Posterior cingulate gyrus (tissue), 11 donors: ENCODE measurements around the gene TSPAN31.
A peak's percentile ranks its signal among the peaks of the same experiment; 100 is the strongest.

Experiments
- DNase-seq, 10 donors: peaks; one replicate each; pipeline versions ENCODE4 v3.0.0 to v3.0.0-alpha.2; 2020 to 2021; ENCODE audit warnings: mixed read lengths in 3 of 10
- intact Hi-C: fragments of 100-400 bp; cut with DNase I; formaldehyde crosslinking; loops from one replicate; pipeline ENCODE4 v1.15.1; 2023

TSPAN31 gene

DNA sequence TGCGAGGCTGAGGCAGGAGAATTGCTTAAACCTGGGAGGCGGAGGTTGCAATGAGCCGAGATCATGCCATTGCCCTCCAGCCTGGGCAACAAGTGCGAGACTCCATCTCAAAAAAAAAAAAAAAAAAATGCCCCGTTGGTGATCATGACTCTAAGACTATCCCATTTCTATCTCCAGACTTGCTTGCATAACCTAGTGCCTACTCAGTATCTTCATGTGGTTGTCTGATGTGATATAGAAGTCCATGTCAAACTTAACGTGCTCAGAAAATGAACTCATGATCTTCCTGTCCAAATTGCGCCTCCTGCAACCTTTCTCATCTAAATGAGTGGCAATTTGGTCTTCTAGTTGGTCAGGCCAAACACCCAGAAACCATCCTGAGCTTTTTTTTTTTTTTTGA is 33.1 kb downstream of the TSPAN31 start:
- intact Hi-C loops, result no loop called here
- DNase-seq, result no peak

DNA sequence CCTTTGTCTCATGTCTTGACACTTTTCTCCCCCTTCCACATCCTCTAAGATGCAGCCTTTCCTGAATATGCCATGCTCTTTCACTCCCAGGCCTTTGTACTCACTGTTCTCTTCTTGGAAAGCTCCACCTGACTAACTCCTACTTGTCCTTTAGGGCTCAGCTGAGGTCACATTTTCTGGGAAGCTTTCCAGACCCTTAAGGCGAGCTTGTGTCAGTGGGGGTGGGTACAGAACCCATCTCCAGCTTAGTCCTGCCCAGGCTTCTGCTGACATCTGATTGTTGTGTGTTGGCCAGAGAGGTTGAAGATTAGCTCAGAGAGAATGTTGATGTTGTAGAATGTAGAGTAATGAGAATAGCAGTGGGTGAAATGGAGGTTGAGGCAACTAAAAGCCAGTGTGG is 34.9 kb downstream of the TSPAN31 start:
- no peak for DNase-seq
- intact Hi-C loops, result loop anchor here (5.0 kb wide), 1 partner anchor 123 kb away; no protein-coding TSS in a partner anchor

DNA sequence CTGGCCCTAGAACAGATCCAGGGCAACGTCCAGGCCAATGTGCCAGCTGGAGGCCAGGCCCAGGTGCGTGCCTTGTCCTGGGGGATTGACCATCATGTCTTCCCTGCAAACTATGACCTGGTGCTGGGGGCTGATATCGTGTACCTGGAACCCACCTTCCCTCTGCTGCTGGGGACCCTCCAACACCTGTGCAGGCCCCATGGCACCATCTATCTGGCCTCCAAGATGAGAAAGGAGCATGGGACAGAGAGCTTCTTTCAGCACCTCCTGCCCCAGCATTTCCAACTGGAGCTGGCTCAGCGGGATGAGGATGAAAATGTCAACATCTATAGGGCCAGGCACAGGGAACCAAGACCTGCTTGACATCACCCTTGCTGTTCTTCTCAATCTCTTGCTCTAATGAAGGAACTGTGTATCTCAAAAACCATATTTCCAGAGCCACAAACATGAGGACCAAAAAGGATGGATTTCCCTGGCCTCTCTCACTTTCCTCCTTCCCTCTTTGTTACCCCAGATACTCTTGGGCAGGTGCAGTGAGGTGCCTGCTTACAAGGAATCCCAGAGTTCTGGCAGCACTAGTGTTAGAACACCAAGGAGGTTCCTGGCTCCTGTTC is 35.6 kb downstream of the TSPAN31 start:
- DNase-seq, result peak in 1 of 10 donors; percentile 55
- intact Hi-C loops, result loop anchor here (5.0 kb wide), 1 partner anchor 122 kb away; no protein-coding TSS in a partner anchor

DNA sequence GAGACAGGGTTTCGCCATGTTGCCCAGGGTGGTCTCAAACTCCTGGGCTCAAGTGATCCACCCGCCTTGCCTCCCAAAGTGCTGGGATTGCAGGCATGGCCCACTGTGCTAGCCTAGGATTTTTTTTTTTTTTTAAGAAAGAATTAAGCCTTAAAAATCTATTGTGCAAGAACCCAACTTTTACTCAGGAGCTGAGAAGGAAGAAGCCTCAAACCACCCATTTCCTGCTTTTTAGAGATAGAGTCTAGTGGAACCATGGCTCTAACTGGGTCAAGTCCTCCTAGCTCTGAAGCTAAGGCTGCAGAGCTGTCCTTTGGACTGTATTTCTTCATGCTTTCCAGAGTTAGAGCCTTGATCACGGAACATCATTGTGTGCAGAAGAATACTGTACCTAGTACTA is 36.4 kb downstream of the TSPAN31 start:
- DNase-seq, result peak in 1 of 10 donors; percentile 21
- intact Hi-C loops, result loop anchor here (5.0 kb wide), 1 partner anchor 121 kb away; no protein-coding TSS in a partner anchor

DNA sequence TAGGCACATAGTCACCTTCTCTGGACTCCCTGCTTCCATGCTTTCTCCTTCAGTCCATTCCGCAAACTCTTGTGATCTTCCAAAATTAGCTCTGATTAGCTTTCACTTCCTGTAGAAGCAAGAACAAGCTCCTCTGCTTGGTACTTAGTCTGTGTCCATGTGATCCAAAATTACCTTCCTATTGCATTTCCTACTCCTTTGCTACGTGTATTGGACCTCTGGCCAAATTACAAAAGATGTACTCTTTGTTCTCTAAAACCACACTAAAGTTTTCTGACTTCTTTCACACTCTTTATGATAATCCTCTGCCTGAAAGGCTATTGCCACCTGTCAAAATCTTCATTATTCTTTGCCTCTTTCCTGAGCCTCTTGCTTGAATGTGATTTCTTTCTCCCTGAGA is 37.0 kb downstream of the TSPAN31 start:
- intact Hi-C loops, result loop anchor here (1.0 to 5.0 kb wide), 2 partner anchors 10 to 120 kb away; partner anchors contain the start of genes EEF1AKMT3 and METTL1
- no peak for DNase-seq

DNA sequence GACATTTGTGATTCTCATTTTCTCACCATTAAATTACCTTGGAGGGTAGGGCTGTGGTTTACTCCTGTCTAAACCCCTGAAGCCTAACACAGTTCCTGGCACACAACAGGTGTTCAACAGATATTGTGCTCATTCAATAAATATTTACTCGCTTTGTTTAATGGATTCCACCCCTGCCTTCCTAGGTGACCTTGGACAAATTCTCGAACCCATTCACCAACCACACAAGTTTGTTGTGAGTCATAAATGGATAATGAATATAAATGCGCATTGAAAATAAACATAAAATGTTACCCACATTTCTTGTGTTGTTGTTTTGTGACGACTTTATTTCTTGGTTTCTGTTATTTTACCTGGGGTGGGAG is 37.4 kb downstream of the TSPAN31 start:
- DNase-seq, result no peak
- intact Hi-C loops, result loop anchor here (1.0 to 5.0 kb wide), 2 partner anchors 10 to 120 kb away; partner anchors contain the start of genes EEF1AKMT3 and METTL1

DNA sequence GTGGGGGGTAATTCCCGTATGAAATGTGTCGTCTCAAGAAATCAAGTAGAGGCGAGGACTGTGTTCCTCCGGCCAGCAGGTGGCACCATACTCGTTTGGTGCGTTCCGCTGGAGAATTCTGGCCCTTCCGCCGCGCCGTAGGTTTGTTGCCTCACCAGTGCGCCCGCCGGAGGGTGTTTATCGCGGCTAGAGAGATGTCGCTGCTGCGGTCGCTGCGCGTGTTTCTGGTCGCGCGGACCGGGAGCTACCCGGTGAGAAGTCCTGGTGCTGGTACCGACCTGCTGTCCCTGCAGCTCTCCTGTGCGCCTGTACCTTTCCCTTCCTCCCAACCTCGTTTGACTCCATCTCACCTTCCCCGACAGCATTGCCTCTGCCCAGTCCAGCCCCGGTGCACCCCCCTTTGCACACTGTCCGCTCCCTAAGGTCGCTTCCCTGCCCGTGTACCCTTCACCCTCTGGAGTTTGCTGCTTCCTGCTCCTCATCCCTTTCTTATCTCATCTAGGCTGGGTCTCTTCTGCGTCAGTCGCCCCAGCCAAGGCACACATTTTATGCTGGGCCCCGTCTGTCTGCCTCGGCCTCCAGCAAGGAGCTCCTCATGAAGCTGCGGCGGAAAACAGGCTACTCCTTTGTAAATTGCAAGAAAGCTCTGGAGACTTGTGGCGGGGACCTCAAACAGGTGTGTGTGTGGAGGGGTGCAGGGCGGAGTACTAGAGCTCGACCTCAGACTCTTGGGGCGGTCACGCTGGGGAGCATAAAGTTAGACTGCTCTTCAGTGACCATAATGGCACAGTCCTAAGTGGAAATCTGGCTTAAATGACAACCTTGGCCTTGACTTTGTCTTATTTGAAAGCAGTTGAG is 38.0 kb downstream of the TSPAN31 start, which contains the start of gene TSFM:
TSS of gene TSFM (plus strand) at position 180 of the 858 bp plus-strand sequence. CDS start at position 195, 15 bp downstream.
- DNase-seq, result peak; percentile 95 to 99 (median 98)
- intact Hi-C loops, result loop anchor here (1.0 to 5.0 kb wide), 2 partner anchors 11 to 119 kb away; partner anchors contain the start of genes EEF1AKMT3 and METTL1

DNA sequence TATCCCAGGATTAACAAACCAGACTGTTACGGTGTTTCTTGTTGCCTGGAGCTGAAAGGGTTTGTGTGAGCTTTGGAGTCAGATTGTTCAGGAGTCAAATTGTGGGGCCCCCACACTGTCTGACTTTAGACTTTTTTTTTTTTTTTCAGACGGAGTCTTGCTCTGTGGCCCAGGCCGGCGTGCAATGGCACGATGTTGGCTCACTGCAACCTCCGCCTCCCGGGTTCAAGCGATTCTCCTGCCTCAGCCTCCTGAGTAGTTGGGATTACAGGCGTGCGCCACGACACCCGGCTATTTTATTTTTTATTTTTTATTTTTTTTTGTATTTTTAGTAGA is 38.6 kb downstream of the TSPAN31 start:
- intact Hi-C loops, result loop anchor here (5.0 kb wide), 1 partner anchor 119 kb away; no protein-coding TSS in a partner anchor
- peak in 1 of 10 donors; percentile 10 for DNase-seq

DNA sequence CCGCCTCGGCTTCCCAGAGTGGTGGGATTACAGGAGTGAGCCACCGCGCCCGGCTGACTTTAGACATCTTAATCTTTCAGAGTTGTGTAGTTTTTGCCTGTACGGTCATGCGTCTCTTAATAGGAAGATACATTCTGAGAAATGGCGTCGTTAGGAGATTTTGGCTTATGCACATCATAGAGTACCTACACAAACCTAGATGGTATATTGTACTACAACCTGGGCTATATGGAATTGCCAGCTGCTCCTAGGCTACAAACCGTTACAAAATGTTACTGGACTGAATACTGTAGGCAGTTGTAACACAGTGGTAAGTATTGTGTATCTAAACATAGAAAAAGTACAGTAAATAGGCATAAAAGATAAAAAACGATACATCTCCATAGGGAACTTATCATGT is 39.0 kb downstream of the TSPAN31 start:
- no peak for DNase-seq
- intact Hi-C loops, result loop anchor here (5.0 kb wide), 1 partner anchor 118 kb away; no protein-coding TSS in a partner anchor

DNA sequence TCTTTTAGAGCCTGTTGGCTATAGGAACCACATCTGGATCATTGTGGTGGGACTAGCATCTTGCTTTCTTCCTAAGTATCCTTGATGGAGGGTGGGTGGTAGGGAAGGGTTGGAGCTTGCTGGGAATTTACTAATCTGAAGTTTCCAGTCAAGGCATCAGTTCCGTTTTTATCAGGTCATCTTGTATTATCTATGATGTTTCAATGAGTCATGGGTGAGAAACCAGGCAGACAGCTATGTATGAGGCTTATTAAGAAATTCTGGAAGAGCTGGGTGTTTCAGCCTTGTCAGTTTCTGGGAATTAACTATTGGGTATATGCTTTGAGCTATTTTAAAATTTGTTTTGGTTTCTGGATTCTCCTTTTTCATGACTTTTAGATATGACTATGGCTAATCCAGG is 49.1 kb downstream of the TSPAN31 start:
- intact Hi-C loops, result no loop called here
- no peak for DNase-seq

DNA sequence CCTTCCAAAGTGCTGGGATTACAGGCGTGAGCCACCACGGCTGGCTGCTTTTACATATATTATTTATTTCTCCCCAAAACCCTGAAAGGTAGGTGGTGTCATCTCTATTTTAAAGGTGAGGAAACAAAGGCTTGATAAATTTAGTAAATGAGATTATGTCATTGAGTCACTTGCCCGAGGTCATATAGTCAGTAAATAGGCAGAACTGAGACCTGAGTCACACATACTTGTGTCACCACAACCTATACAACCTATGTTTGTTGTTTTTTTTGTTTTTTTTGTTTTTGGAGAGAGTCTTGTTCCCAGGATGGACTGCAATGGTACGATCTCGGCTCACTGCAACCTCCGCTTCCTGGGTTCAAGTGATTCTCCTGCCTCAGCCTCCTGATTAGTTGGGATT is 50.5 kb downstream of the TSPAN31 start:
- no peak for DNase-seq
- intact Hi-C loops, result no loop called here

DNA sequence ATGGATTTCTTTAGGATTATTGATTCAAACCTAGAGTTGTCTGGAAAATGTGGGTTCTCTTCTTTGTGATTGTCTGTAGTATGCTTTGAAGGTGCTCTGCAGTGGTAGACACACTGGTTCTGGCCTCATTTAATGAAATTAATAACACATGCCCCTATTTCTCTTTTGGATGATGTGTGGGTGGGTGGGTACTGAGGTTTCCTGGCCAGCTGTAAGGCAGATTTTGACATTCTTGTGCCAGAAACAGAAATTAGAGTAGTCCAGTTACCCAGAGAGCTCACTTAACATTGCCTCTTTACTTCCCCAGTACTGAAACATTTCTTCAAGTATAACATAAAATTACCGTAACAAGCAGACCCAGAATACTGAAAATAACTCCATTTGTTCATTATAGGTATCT is 52.2 kb downstream of the TSPAN31 start:
- no peak for DNase-seq
- intact Hi-C loops, result no loop called here

DNA sequence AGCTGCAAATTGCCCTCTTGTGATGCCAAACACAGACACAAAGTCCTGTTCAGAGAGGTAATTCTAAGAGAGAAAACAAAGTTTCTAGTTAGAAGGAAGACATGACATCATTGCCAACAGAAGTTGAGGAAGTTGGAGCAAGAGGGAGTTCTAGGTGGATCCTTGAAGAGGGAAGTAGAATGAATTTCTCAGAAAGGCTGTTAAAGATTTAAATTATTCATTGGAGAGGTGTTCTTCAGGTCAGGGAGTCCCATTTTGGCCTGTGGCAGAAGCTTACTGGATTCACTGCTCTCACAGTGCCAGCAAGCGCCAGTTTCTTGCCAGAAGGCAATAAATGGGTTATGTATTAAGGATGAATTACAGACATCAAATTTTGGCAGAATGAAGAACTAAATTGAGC is 53.1 kb downstream of the TSPAN31 start:
- peak in 1 of 10 donors; percentile 17 for DNase-seq
- intact Hi-C loops, result no loop called here
